Psoas muscle (tissue), 8 donors: ENCODE data around the gene ENPEP. TPM values are rescaled to one million over a fixed set of nuclear protein-coding genes. Genes with fewer than 3 reads are reported as not detected.

ENCODE experiments used
- ATAC-seq, 4 donors: fragments of 200-7000 bp; cut with Tn5 transposase; one replicate each; pipeline ENCODE4 v1.9.1; 2020; ENCODE audit warnings: moderate library complexity in 3 of 4, mild to moderate bottlenecking in 2 of 4
- DNase-seq, 2 donors: peaks; one replicate each; pipeline ENCODE4 v3.0.0-alpha.2; 2020
- H3K27ac ChIP-seq: fragments of 200-600 bp; one replicate; pipeline ENCODE4 v1.8.0; 2022
- H3K27me3 ChIP-seq, 3 donors: fragments of 200-600 bp in 1 of 3; one replicate each; pipeline versions ENCODE4 v1.6.1 to v1.8.0; 2013 to 2022; ENCODE audit warnings: low read length in 2 of 3, mild to moderate bottlenecking in 2 of 3, moderate library complexity in 1 of 3; ENCODE audit not compliant: insufficient read depth in 3 of 3
- H3K36me3 ChIP-seq, 2 donors: fragments of 200-600 bp in 1 of 2; one replicate each; pipeline versions ENCODE4 v1.6.1 to v1.8.0; 2013 to 2022; ENCODE audit warnings: low read depth in 1 of 2, mild to moderate bottlenecking in 1 of 2, moderate library complexity in 1 of 2; ENCODE audit not compliant: insufficient read depth in 1 of 2
- H3K4me1 ChIP-seq: fragments of 200-600 bp; one replicate; pipeline ENCODE4 v1.8.0; 2022
- H3K4me3 ChIP-seq: fragments of 200-600 bp; one replicate; pipeline ENCODE4 v1.8.0; 2022; ENCODE audit warnings: mild to moderate bottlenecking
- H3K9me3 ChIP-seq: fragments of 200-600 bp; one replicate; pipeline ENCODE4 v1.8.0; 2022
- WGBS, 3 donors: extraction: QIAGEN DNeasy Blood & Tissue Kit; methylation state at CpG; one replicate each; pipeline versions ENCODE4 v1.1.6 to v1.1.7; 2013; 5-methylcytosine and 5-hydroxymethylcytosine counted together
- intact Hi-C, 2 donors: fragments of 100-400 bp; cut with DNase I; formaldehyde crosslinking; loops; one replicate each; pipeline versions ENCODE4 v1.11.0 to v1.14.2; 2022
- polyA plus RNA-seq, 3 donors: library from polyadenylated mRNA; stranded (reverse); fragments of 200-250 nt; gene quantifications; one replicate each; pipeline ENCODE4 v1.2.3, GENCODE V29; 2013
- total RNA-seq, 4 donors: library from RNA; stranded (reverse); fragmentation: NEBNext Ultra II Directional in 2 of 4; extraction: Animal tissue kit (Norgen Biotek cat#: 25700) in 2 of 4; gene quantifications; one replicate each; pipeline versions ENCODE4 v1.2.1 to v1.2.4, GENCODE V29; 2021 to 2023
- TF ChIP-seq, protein P1 (sequence below): fragments of 200-600 bp; IDR thresholded peaks from one replicate; pipeline ENCODE4 v1.8.0; 2022; ENCODE audit warnings: antibody characterized with exemption
- donor health status: healthy with polysubstance abuse.
- donor health status: DM: no; HTN: no; CAD: no; lungs with moderate emphysema.
- donor health status: Bipolar disorder and iron deficiency.
- donor health status: healthy.
- donor health status: DM: yes; HTN: yes; CAD: no.
- donor health status: DM: no; HTN: no; CAD: no.
- donor health status: DM: no; HTN: no; CAD: no.
- donor health status: DM: yes; HTN: yes; CAD: no.

Gene ENPEP
- total and polyA plus RNA-seq, 7 donors: 0.75 to 4.3 (median 1.4) TPM

DNA sequence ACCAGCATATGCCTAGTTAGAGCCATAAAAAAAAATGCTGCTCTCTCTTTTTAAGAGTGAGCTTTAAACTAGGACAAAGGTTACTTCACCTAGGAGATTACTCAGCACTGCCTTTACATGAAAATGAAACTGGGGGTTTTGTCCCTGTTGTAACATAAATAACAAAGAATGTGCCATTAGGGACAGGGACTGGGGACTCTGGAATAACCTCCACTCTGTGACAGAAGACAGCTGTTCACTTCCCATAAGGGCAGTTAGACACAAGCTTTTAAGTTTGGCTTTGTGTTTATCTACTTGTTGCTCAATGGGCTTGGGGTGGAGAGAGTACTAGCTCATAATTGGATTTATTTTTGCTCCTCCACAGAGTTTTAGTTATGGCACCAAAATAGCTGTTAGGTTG lies 11.9 kb downstream of the ENPEP start:
- intact Hi-C loops: no loop called here

DNA sequence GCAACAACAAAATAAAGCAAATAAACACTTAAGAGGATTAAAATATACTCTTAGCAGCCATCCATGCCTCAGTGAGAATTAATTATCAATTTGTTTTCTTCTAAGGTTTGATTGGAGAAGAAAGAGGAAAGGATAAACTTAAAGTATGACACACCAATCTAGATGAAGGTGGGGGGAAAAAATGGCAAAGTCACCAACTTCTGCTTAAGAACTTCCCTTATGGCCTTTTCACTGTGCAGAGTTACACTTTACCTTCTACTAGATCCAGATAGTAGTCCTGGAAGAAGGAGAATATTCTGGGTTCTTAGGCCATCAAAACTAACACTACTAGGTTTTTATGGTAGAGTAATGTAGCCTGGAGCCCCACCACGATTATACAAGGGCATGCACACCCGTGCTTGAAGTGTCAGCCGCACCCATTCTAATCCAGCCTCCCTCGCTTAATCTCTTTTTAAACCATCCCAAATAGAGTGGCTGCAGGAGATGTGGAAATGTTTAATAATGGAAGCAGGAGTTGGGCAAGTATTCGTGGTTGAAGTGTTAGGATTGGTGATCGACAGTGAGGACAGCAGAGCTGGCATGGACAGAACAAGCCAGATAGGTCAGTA lies 14.1 kb downstream of the ENPEP start:
- Histone ChIP-seq H3K9me3 (no peaks in the 10 kb centered on the region), H3K27ac (no peak overlapping the region), H3K36me3 (no peaks in the 10 kb centered on the region), H3K4me1 (peaks cover 13% of the 10 kb centered on the region), H3K4me3 (no peak overlapping the region), H3K27me3 (no peaks in the 10 kb centered on the region)
- ATAC-seq: peak in 1 of 4 donors; percentile 55
- intact Hi-C loops: no loop called here
- TF ChIP-seq, protein P1, sequence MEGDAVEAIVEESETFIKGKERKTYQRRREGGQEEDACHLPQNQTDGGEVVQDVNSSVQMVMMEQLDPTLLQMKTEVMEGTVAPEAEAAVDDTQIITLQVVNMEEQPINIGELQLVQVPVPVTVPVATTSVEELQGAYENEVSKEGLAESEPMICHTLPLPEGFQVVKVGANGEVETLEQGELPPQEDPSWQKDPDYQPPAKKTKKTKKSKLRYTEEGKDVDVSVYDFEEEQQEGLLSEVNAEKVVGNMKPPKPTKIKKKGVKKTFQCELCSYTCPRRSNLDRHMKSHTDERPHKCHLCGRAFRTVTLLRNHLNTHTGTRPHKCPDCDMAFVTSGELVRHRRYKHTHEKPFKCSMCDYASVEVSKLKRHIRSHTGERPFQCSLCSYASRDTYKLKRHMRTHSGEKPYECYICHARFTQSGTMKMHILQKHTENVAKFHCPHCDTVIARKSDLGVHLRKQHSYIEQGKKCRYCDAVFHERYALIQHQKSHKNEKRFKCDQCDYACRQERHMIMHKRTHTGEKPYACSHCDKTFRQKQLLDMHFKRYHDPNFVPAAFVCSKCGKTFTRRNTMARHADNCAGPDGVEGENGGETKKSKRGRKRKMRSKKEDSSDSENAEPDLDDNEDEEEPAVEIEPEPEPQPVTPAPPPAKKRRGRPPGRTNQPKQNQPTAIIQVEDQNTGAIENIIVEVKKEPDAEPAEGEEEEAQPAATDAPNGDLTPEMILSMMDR: no peak
- no peak for DNase-seq
- 67 to 74% (median 68%) methylated on average over 6 of the region's 6 CpGs for WGBS, 3 donors

More for the DNA sequence above, 11.9 kb downstream of the ENPEP start:
- peaks cover 17% of the 10 kb centered on the region for H3K4me1 ChIP-seq
- H3K27ac ChIP-seq: no peak overlapping the region
- no peak overlapping the region for H3K4me3 ChIP-seq
- no peaks in the 10 kb centered on the region for H3K36me3 ChIP-seq
- H3K9me3 ChIP-seq: no peaks in the 10 kb centered on the region
- TF ChIP-seq, protein P1: no peak
- ATAC-seq (peak in 3 of 4 donors; percentile 19 to 61 (median 41)), DNase-seq (no peak)
- no peaks in the 10 kb centered on the region for H3K27me3 ChIP-seq

DNA sequence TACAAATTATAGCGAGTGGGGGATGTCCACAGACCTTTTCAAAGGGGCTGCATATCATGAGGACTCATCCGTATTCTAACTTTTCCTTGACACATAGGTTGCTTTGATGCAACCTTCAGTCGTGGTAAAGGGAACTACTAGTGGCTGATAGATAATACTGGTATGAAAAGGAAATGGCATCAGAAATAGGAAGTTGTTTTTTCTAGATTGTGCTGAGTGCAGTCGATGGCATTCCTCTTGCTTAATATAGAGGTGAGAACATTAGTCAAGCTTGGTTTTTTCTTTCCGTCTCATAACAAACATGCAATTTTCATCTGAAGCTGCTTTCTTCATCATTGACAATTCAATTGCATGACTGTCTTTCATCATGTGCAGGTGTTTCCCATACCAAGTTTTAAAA lies 16.6 kb downstream of the ENPEP start:
- no peak overlapping the region for H3K4me3 ChIP-seq
- H3K36me3 ChIP-seq: no peaks in the 10 kb centered on the region
- 62 to 71% (median 63%) methylated on average over 5 of the region's 5 CpGs for WGBS, 3 donors
- H3K9me3 ChIP-seq: no peaks in the 10 kb centered on the region
- no peak overlapping the region for H3K27ac ChIP-seq
- intact Hi-C loops: no loop called here
- no peaks in the 10 kb centered on the region for H3K4me1 ChIP-seq
- TF ChIP-seq, protein P1: no peak
- peak in 1 of 4 donors; percentile 45 for ATAC-seq
- no peak for DNase-seq
- no peaks in the 10 kb centered on the region for H3K27me3 ChIP-seq

DNA sequence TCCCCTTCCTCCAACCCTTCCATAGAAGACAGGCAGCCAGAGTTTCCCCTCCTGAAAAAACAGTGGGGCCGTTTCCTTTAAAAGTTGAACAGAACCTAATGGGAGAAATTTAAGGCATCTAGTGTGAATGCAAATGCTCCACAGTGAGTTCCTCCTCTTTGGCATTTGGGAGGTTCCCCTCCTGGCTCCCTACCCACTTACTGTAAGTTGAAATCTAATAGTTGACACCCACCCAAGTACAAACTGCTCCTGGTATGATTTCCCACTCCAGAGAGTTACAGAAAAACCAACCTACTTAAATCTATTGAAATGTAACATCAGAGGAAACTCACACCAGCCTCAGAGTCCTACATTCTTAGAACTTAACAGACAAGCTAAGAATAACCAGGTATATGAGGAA lies 17.6 kb downstream of the ENPEP start:
- no peaks in the 10 kb centered on the region for H3K36me3 ChIP-seq
- ATAC-seq (no peak), DNase-seq (no peak)
- no peaks in the 10 kb centered on the region for H3K27me3 ChIP-seq
- no peak overlapping the region for H3K27ac ChIP-seq
- TF ChIP-seq, protein P1: no peak
- no peaks in the 10 kb centered on the region for H3K9me3 ChIP-seq
- no peak overlapping the region for H3K4me3 ChIP-seq
- H3K4me1 ChIP-seq: no peaks in the 10 kb centered on the region
- WGBS, 3 donors: 20 to 31% (median 22%) methylated on average over 1 of the region's 1 CpG
- intact Hi-C loops: no loop called here

DNA sequence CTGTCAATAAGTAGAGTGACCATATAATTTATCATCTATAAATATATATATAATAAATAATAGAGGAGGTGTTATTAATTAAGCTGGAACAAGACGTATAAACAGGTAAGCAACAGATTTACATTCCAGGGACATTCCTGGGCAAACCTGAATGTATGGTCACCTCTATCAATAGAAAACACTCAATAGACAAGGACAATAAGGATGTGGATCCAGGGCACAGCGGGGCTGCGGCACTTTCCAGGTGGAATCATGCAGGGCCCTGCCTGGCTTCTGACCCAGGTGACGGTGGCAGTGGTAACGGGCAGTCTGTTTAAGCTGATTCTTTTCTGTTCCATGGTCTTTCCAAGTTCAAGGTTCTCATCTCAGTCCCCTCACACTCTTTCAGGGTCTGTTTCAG lies 22.5 kb downstream of the ENPEP start:
- Histone ChIP-seq H3K27ac (no peak overlapping the region), H3K4me1 (no peaks in the 10 kb centered on the region), H3K4me3 (no peak overlapping the region), H3K27me3 (no peaks in the 10 kb centered on the region), H3K36me3 (no peaks in the 10 kb centered on the region), H3K9me3 (peaks cover 2% of the 10 kb centered on the region)
- TF ChIP-seq, protein P1: no peak
- intact Hi-C loops: no loop called here
- ATAC-seq: no peak
- WGBS, 3 donors: 95 to 100% (median 96%) methylated on average over 5 of the region's 5 CpGs
- no peak for DNase-seq
